Activated naive CD8-positive, alpha-beta T cell (primary cell): Measurements from ENCODE around the gene NUP107.
"Not testable (repeated sequence)": the region's sequence is repeated elsewhere in the genome, so short reads cannot be mapped to it uniquely, and the experiment has no call there.

Source experiments
- H3K27ac Mint-ChIP-seq: one replicate; pipeline ENCODE4 v1.8.0; 2021; ENCODE audit warnings: mixed read lengths
- H3K27me3 Mint-ChIP-seq: one replicate; pipeline ENCODE4 v1.8.0; 2021; ENCODE audit warnings: mixed read lengths
- H3K36me3 Mint-ChIP-seq: one replicate; pipeline ENCODE4 v1.8.0; 2021; ENCODE audit warnings: mixed read lengths
- H3K4me1 Mint-ChIP-seq: one replicate; pipeline ENCODE4 v1.8.0; 2021; ENCODE audit warnings: low read depth, mixed read lengths
- H3K4me3 Mint-ChIP-seq: one replicate; pipeline ENCODE4 v1.8.0; 2021; ENCODE audit warnings: mild to moderate bottlenecking, mixed read lengths
- H3K9me3 Mint-ChIP-seq: one replicate; pipeline ENCODE4 v1.8.0; 2021; ENCODE audit warnings: low read depth, mixed read lengths

Gene NUP107

DNA sequence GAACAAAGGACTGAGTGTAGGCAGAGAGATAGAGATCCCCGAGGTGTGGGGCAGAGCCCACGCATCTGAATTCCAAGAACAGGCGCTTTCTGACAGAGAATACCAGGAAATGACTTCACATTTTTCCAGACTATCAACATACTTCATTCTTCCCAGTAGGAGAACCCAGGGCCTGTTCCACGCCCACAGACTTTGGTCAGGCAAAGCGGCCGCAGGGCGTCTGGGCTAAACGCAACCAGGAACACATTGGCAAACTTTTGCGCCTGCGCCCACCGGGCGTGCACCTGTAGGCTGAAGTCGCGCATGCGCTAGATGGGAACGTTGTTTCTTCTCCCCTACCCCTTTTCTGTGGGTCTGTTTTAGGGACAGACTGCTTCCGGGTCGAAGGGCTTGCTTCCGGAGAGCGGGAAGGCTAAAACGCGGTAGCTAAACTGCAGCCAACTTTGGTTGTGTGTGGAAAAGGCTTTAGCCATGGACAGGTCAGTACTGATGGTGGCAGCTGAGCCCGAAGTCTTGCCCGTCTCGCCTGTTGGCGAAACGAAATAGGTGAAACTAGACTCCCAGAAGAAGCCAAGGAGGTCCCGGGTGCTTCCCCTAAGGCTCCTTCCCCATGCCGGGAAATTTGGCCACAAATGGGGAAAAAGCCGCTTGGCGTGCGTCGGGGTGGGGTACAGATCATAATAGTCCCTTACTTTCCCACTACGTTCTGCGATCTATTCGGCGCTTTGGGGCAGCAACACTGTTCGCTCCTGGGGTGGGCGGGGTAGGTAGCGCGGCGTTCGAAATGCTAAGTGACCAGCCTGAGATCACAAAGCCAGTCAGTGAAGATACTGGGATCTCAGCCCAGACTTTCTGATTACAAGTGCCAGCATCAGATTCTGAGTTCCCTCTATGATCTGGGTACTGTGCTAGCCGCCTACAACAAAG lies at the start of gene NUP107:
Gene NUP107, plus strand, starts transcription at position 384 of the 927 bp plus-strand sequence. Its CDS starts 88 bp downstream, at position 472.
- no peaks in the 10 kb centered on the region for H3K27me3 Mint-ChIP-seq
- H3K9me3 Mint-ChIP-seq, result no peaks in the 10 kb centered on the region
- peaks cover 43% of the 10 kb centered on the region for H3K4me1 Mint-ChIP-seq
- peak within 1 kb of the TSS; percentile 99 for H3K27ac Mint-ChIP-seq
- peak within 1 kb of the TSS; percentile 98 for H3K4me3 Mint-ChIP-seq
- H3K36me3 Mint-ChIP-seq, result no peaks in the 10 kb centered on the region

DNA sequence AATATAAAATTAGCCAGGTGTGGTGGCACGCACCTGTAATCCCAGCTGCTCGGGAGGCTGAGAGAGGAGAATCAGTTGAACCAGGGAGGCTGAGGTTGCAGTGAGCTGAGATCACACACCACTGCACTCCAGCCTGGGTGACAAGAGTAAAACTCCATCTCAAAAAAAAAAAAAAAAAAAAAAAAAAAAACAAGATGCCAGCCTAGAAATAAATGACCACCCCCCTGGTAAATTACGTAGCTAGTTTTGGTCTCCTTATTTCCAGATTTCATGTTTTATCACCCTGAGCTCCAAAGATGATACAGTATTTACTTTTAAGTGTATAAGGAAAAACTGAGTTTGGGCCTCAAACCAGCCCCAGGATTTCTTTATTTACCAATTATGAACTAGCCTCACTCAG lies 49.3 kb upstream of the NUP107 start:
- H3K4me3 Mint-ChIP-seq, result peak overlapping the region; percentile 64
- not testable (repeated sequence) for H3K36me3 Mint-ChIP-seq, H3K27me3 Mint-ChIP-seq, H3K9me3 Mint-ChIP-seq
- peak overlapping the region; percentile 82 for H3K27ac Mint-ChIP-seq
- H3K4me1 Mint-ChIP-seq, result peaks cover 95% of the 10 kb centered on the region

DNA sequence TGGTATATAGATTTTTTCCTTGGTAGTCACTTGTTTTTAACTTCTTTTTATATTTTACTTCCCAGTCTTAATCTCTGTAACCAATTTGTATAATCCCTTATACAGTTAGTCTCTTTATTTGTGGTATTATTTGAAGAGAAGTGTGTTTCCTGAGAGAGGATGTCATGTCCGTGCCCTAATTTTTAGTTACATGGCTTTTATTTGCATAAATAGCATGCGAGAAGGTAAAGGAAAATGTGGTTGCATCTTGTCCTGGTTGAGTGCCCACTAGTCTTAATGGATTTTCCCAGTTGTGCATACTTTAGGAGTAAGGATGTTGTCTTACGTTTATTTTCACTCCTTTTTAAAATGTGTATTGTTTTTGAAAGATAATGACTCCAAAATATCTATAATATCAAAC lies 48.6 kb upstream of the NUP107 start:
- peaks cover 95% of the 10 kb centered on the region for H3K4me1 Mint-ChIP-seq
- H3K4me3 Mint-ChIP-seq, result peak overlapping the region; percentile 64
- no peaks in the 10 kb centered on the region for H3K27me3 Mint-ChIP-seq
- peaks cover 5% of the 10 kb centered on the region for H3K36me3 Mint-ChIP-seq
- peak overlapping the region; percentile 82 for H3K27ac Mint-ChIP-seq
- no peaks in the 10 kb centered on the region for H3K9me3 Mint-ChIP-seq

DNA sequence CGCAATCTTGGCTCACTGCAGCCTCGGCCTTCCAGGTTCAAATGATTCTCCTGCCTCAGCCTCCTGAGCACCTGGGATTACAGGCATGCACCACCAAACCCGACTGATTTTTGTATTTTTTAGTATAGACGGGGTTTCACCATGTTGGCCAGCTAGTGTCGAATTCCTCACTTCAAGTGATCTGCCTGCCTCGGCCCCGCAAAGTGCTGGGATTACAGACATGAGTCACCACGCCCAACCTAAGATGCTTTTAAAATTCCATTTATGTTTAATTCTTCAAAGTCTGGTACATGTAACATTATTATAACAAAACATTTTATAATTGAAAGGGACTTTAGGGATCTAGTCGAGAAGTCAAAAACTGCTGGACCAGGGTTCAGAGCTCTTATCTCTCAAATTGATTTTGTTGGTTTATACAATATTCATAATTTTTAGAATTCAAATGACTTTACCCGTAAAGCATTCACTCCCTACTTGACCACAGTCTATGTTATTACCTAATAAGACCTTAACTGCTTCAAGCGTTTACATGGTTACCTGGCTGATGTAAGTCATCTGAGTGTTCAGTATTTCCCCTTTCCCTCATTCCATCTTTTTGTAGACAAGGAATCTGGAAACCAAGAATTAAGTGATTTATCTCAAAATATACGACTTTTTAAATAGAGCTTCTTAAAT lies 47.9 kb upstream of the NUP107 start:
- Mint-ChIP-seq H3K27ac (peak overlapping the region; percentile 74), H3K36me3 (peaks cover 6% of the 10 kb centered on the region), H3K4me1 (peaks cover 92% of the 10 kb centered on the region), H3K9me3 (no peaks in the 10 kb centered on the region), H3K4me3 (peak overlapping the region; percentile 55), H3K27me3 (no peaks in the 10 kb centered on the region)

DNA sequence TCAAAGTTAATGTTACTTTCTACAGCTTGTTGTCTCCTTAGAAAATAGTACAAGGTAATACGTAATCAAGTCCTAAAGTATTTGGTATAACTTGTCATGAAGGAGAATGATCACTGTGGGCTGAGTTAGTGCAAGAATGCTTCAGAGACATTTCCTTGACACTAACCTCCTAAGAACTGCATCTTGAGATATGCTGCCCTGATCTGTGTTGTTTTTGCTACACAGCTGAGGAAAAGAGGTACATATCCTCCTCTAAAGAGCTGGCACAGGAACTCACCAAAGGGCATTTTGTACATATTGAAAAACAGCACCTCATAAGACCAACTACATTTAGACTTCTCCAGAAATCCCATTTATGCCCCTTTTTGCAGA lies 47.4 kb upstream of the NUP107 start:
- Mint-ChIP-seq H3K36me3 (peaks cover 8% of the 10 kb centered on the region), H3K27me3 (no peaks in the 10 kb centered on the region), H3K4me1 (peaks cover 91% of the 10 kb centered on the region), H3K27ac (peak overlapping the region; percentile 74), H3K4me3 (peak overlapping the region; percentile 55), H3K9me3 (no peaks in the 10 kb centered on the region)

DNA sequence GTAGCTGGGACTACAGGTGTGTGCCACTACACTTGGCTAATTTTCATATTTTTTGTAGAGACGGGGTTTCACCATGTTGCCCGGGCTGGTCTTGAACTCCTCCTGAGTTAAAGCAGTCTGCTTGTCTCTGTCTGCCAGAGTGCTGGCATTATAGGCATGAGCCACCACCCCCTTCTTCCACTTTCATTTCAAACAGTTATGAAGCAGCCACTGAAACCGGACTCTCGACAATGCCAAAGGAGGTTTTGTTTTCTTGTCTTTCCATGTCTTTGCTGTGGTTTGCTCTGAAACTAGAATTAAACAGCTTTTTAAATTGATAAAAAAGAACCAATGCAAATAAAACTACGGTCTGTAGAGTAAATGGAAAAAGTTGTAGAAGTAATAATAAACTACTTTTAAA lies 45.6 kb upstream of the NUP107 start:
- no peaks in the 10 kb centered on the region for H3K9me3 Mint-ChIP-seq

DNA sequence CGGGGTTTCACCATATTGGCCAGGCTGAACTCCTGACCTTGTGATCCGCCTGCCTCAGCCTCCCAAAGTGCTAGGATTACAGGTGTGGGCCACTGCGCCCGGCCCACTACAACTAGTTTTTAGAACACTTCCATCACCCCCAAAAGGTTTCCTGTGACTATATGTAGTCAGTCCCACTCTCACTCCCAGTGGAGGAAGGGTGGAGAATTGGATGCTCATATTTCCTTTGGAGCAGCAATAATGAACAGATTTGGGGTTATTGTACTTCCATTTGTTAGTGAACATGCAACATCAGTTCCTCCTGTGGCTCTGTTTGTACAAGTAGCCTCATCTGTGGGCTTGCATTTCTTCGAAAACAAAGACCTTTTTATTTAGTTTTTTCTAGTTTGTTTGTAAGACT lies 40.3 kb upstream of the NUP107 start:
- peak overlapping the region; percentile 68 for H3K27ac Mint-ChIP-seq
- peaks cover 18% of the 10 kb centered on the region for H3K36me3 Mint-ChIP-seq
- H3K9me3 Mint-ChIP-seq, result no peaks in the 10 kb centered on the region
- H3K27me3 Mint-ChIP-seq, result no peaks in the 10 kb centered on the region
- peaks cover 78% of the 10 kb centered on the region for H3K4me1 Mint-ChIP-seq
- H3K4me3 Mint-ChIP-seq, result no peak overlapping the region

More for the DNA sequence above, 45.6 kb upstream of the NUP107 start:
- Mint-ChIP-seq H3K27me3 (no peaks in the 10 kb centered on the region), H3K4me1 (peaks cover 90% of the 10 kb centered on the region), H3K36me3 (peaks cover 10% of the 10 kb centered on the region), H3K4me3 (peak overlapping the region; percentile 55), H3K27ac (peak overlapping the region; percentile 74)

DNA sequence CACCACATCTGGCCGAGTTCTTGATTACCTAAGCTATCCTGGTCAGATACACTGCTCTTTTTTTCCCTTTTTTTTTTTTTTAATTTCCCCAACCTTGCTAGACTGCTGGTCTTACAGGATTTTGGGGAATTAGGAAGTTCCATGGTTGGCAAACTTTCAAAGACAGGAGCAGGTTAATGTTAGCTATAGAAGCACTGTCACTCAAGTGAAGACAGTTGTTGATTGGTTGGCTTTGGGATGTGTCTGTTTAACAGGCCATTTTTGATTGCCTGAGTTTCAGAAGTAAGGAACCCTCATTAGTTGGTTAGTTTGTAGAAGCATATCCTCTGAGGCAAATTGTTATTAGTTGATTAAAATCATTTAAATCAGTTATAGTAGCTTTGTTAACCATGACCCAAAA lies 39.3 kb upstream of the NUP107 start:
- peaks cover 16% of the 10 kb centered on the region for H3K36me3 Mint-ChIP-seq
- no peak overlapping the region for H3K4me3 Mint-ChIP-seq
- H3K9me3 Mint-ChIP-seq, result no peaks in the 10 kb centered on the region
- no peaks in the 10 kb centered on the region for H3K27me3 Mint-ChIP-seq
- H3K27ac Mint-ChIP-seq, result peak overlapping the region; percentile 90
- H3K4me1 Mint-ChIP-seq, result peaks cover 68% of the 10 kb centered on the region

DNA sequence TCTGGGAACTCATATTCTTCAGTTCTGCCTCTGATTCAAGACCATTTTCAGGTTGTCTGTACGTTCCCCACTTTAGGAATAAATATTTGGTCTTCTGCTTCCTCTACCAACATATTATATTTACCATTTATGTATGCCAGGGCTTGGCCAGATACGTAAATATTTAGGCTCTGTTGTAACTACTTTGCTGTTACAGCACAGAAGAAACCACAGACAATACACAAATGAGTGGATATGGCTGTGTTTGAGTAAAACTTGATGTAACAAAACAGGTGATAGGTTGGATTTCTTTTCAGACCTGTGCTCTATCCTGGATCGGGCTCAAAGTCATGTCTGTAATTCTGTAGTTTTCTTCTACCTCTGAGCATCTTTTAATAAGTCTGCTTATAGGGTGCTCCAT lies 38.6 kb upstream of the NUP107 start:
- no peaks in the 10 kb centered on the region for H3K9me3 Mint-ChIP-seq
- H3K27me3 Mint-ChIP-seq, result no peaks in the 10 kb centered on the region
- no peak overlapping the region for H3K4me3 Mint-ChIP-seq
- H3K36me3 Mint-ChIP-seq, result peaks cover 16% of the 10 kb centered on the region
- H3K27ac Mint-ChIP-seq, result peak overlapping the region; percentile 90
- H3K4me1 Mint-ChIP-seq, result peaks cover 62% of the 10 kb centered on the region

DNA sequence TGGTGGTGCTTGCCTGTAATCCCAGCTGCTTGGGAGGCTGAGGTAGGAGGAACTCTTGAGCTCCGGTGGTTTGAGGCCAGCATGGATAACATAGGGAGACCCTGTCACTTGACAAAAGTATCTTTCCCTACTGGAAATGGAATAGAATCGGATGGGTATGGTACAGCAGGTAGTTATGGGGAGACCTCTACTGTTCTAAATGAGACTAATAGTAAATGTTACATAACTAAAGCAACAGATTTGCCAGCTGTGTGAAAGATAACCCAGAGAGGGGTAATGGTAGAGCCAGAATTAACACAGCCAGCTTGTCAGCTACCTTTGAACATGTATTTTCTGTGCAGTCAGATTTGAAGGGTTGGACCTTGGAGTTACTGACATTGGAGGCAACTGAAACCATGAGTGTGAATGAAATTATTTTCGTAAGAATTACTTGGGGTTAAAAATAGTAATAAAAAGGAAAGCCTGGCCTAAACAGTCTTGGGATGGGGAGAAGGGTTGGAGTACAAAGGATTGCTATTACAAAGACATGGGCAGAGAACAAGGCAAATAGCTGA lies 21.7 kb upstream of the NUP107 start:
- Mint-ChIP-seq H3K36me3 (peaks cover 6% of the 10 kb centered on the region), H3K9me3 (no peaks in the 10 kb centered on the region), H3K27ac (peak overlapping the region; percentile 47), H3K4me1 (peaks cover 47% of the 10 kb centered on the region), H3K4me3 (no peak overlapping the region), H3K27me3 (no peaks in the 10 kb centered on the region)

DNA sequence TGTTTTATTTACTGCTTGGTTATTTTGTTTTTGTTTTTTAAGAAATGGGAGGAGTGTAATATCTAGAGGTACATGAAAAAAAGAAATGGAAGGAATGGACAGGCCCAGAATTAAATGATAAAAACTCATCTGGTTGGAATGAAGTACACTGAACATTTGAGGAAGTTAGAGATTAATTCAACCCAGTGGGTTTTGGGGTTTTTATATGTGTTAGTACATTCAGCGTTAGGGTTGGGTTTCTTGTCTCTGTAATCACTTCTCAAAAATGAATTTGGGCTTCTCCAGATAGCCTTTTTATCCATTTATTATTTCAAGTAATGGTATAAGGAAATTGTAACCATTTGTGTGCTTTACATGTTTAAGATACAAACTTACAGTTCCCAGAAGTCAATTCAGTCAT lies 19.5 kb upstream of the NUP107 start:
- Mint-ChIP-seq H3K36me3 (peaks cover 4% of the 10 kb centered on the region), H3K27me3 (no peaks in the 10 kb centered on the region), H3K4me3 (no peak overlapping the region), H3K27ac (peak overlapping the region; percentile 94), H3K9me3 (no peaks in the 10 kb centered on the region), H3K4me1 (peaks cover 50% of the 10 kb centered on the region)

DNA sequence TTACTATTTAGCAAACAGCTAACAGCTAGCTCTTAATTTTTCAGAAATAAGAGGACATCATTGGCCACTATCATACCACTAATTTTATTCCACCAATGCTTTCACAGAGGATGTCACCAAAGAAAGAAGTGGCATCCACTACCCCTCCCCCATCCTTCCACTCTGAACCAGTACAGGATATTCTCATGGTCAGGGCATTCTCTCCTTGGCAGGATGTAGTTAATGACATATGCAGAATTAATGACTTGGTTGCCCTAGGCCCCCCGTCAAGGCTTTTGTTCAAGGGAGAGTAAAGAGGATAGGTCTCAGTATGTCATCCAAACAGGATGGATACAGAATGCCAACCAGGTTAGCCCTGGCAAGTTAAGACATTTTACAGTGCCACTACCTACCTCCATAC lies 18.9 kb upstream of the NUP107 start:
- Mint-ChIP-seq H3K9me3 (no peaks in the 10 kb centered on the region), H3K36me3 (peaks cover 2% of the 10 kb centered on the region), H3K27ac (peak overlapping the region; percentile 94), H3K4me1 (peaks cover 52% of the 10 kb centered on the region), H3K27me3 (no peaks in the 10 kb centered on the region), H3K4me3 (no peak overlapping the region)

DNA sequence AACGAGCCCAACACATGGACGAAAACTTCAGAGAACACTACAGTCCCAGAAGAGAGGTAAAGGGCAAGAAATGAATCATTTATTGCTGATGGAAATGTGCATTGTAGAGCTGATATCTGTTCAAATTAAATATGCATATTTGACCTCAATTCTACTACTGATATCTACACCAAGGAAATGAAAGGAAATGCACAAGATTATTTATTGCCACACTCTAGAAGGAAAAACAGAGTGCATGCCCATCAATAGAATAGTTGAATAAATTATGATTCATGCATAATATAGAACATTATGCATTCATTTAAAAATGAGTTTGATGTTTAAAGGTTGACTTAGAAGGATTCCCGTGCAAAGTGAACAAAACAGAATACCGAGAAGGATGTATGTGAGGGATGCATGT lies 15.6 kb upstream of the NUP107 start:
- H3K27ac Mint-ChIP-seq, result peak overlapping the region; percentile 67
- peaks cover 2% of the 10 kb centered on the region for H3K36me3 Mint-ChIP-seq
- no peak overlapping the region for H3K4me3 Mint-ChIP-seq
- no peaks in the 10 kb centered on the region for H3K27me3 Mint-ChIP-seq
- H3K4me1 Mint-ChIP-seq, result peaks cover 62% of the 10 kb centered on the region
- H3K9me3 Mint-ChIP-seq, result no peaks in the 10 kb centered on the region

DNA sequence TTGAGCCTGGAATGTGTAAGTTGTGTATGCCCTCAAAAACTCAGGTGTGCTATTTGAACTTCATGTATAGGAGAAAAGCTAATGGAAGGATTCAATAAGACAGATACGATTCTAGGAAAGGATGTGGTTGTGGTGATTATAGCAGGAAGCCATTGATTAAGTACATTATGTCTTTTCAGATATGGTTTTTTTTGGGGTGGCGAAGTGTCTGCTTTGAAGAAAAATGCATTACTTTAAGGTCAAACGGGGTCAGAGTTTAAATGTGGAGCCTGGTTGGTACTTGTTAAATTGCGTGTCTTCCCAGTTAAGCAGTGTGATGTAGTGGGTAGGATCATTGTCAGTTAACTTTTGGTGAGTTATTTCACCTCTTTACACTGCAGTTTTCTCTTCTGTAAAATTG lies 13.0 kb upstream of the NUP107 start:
- H3K4me1 Mint-ChIP-seq, result peaks cover 46% of the 10 kb centered on the region
- no peaks in the 10 kb centered on the region for H3K9me3 Mint-ChIP-seq
- peak overlapping the region; percentile 78 for H3K27ac Mint-ChIP-seq
- H3K27me3 Mint-ChIP-seq, result no peaks in the 10 kb centered on the region
- peaks cover under 1% of the 10 kb centered on the region for H3K36me3 Mint-ChIP-seq
- H3K4me3 Mint-ChIP-seq, result peak overlapping the region; percentile 25

DNA sequence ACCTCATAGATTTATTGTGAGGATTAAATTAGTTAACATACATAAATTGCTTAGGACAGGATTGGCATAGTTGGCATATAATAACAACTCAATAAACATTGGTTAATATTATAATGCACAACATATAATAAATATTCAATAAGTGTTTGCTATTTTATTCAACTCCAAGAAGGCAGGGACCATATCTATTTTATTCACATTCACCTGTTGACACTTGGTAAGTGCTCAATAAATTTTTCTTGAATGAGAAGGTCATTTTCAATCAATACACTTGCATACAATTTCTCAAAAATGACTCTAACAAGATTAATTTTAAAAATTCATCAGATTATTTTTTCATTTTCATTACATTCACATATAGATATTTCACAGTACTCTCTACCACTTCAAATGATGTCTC lies 12.4 kb upstream of the NUP107 start:
- Mint-ChIP-seq H3K9me3 (no peaks in the 10 kb centered on the region), H3K36me3 (peaks cover 3% of the 10 kb centered on the region), H3K27ac (peak overlapping the region; percentile 78), H3K4me3 (peak overlapping the region; percentile 14), H3K27me3 (no peaks in the 10 kb centered on the region), H3K4me1 (peaks cover 51% of the 10 kb centered on the region)
